Activated CD8-positive, alpha-beta memory T cell treated with anti-CD3 and anti-CD28 coated beads, Interleukin-2, amount 50 U/mL, for 24 hours (primary cell): Measurements from ENCODE around the gene FPR2.
"Not testable (repeated sequence)": the region's sequence is repeated elsewhere in the genome, so short reads cannot be mapped to it uniquely, and the experiment has no call there.

ENCODE experiments used
- DNase-seq: peaks from one replicate; pipeline ENCODE4 v3.0.0-alpha.2; 2020; ENCODE audit errors: extremely low read depth

FPR2 gene

DNA sequence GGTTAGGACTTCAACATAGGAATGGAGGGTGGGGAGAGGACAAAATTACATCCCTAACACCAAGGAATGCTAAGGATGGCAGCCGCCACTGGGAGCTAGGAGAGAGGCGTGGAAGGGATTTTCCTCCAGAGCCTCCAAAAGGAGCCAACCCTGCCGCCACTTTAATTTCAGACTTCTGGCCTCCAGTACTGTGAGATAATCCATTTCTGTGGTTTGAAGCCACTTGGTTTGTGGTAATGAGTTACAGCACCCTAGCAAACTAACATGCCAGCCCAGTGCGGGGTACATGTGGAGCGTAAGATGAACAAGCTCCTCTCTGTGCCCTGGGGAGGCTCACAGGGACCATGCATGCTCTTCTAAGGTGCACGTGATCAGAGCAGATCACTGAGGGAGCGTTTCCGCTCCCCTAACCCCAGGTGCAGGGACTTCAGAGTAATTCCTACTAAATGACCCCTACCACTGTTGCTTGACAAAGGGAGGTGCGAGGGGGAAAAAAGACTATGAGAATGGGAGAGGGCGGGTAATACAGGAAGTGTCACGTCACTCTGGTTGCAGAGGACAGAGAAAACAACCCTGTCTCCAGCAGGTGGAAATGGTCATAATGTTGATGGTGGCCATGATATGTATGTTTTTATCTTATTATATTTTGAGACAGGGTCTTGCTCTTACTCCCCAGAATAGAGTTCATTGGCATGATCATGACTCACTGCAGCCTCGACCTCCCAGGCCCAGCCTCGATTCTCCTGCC, 21.3 kb upstream of the FPR2 start:
- no peak for DNase-seq

DNA sequence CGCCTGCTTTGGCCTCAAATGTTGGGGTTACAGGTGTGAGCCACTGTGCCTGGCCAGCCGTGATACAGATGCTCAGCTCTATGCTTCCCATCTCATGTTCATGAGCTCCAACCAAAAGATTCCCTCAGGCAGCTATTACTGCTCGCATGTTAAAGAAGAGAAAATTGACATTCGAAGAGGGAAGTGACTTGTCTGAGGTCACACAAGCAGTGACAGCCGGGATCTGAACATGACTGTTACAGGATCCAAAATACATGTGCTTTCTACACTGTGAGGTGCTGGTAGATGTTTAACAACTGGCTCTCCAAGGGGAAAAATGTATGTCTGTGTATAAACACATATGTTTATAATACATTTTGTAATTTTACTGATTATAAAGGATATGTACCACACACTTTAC, 20.6 kb upstream of the FPR2 start:
- no peak for DNase-seq

DNA sequence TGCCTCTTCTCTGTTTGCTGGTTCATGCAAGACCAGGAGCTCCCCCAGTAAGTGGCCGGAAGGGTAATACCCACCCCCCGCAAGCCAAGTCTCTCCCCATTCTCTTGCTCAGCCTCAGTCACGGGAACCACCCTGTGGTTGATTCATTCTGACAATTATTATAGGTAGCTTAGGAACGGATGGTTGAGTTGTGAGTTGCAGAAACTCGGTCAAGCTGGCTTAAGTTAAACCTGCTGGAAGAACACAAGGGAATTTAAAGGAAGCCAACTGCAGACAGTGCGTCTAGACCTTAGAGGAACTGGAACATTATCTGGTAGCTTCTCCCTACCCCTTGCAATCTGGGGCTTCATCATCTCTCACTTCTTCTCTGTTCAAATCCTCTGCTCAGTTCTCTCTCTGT, 18.2 kb upstream of the FPR2 start:
- DNase-seq = no peak

DNA sequence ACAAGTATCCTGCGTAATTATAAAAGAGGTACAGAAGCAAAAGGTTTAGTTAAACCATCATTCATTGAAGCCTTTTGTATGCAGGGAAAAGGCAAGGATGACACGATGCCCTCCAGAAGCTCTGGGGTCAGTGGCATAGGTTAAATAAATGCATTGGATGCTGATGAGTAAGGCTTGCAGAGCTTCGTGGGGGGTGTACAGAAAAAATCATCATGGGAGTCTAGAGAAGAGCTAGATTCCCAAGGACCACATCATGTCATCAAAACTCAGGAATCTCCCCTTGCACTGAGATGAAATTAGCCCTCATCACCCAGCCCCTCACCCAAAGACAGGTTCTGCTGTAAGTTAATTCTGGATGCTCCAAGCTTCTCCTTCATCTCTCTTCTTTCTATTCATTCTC, 17.6 kb upstream of the FPR2 start:
- DNase-seq = no peak

DNA sequence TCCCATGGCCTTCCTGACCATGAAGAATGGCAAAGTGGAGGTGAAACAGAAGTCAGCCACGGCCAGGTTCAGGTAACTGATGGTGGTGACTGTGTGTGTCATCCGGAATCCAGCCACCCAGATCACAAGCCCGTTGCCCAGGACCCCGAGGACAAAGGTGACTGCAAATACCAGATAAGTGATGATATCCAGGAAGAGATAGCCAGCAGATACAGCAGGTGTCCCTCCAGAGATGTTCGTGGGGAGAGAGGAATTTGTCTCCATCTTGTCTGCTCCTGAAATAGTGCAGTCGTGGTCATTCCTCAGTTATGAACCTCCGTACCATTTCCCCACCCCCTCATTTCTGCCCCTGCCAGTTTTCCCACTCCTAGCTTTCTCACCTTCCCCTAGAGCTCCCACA, 14.2 kb upstream of the FPR2 start:
- DNase-seq = no peak

DNA sequence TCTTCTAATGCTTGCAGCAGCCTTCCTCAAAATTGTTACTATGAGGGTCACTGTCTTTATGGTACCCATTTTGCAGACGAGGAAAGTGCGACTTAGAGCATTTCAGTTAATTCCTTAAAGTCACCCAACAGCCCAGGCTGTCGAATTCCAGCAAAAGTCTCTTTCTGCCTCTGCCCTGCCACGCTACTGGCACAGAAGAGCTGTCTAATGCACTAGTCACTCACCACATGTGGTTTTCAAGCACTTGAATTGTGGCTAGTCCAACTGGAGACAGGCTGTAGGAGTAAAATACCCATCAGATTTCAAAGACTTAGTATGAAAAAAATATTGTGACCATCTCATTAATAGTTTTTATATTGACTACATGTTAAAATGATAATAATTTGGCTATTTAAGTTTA, 11.0 kb upstream of the FPR2 start:
- no peak for DNase-seq

DNA sequence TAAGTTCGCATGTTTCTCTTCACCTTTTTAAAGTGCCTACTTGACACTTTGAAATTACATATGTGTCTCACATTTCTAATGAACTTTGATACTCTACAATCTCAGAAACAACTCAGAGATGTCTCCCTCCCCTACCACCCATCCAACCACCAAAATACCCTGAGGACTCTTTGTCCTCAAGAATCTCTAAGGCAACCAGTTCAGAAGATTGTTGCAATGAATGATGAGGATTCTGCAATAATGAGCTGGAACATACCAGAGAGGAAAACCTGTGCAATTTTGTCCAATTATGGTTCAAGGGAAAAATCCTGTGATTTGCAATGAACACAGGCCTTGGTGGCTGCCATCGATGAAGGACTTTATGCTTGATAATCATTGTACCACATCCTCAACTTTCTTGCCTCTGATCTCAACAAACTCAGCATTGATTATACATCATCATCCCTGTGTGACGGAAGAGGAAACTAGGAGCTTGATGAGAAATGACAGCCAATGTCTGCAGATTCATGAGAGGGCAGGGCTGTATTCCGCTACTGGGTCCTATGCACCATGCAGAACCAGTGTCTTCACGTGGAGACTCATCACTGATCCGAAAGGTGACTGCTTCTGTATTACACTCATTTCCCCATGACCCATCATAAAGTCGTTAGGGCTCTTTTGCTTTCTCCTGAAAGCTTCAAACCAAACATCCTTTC, 10.4 kb upstream of the FPR2 start:
- DNase-seq = no peak

DNA sequence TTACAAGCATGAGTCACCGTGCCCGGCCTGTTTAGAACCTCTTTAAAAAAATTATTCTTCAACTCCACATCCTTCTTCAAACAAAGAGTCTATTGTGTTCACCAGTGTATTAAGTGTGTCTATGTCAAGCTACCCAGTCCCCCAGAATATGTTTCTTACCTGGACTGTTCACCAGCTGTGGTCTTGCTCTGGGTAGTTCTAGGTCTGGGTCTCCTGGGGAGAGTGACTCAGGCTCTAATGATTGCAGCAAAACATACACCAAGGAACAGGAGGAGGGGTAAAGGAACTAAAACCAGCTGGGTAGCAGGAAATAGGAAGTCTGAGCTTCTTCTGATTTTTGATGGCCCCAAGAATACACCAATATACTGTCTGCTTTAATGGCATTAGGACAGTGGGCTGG, 9.3 kb upstream of the FPR2 start, which contains the start of gene FPR1:
FPR1 (minus strand) TSS at position 224 of the 400 bp plus-strand sequence. CDS start 4,884 bp downstream, outside the sequence.
- no peak for DNase-seq

DNA sequence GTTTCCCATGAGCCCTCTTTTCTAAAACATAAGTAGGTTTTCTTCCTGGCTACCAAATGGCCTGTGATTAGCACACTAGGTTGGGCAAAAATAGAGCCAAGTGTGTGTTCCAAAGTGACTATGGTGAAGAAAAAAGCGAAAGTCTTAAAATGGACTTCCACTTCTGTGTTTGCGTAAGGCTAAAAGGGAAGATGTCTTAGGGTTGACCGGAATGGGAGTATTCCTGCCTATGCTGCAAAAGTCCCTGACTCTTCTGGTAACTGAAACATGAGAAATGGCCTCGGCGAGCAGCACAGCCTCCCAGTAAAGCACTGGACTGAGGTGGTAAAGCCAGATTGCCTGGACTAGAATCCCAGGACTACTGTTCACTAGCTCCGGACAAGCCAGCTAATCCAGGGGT, 6.9 kb upstream of the FPR2 start:
- no peak for DNase-seq

DNA sequence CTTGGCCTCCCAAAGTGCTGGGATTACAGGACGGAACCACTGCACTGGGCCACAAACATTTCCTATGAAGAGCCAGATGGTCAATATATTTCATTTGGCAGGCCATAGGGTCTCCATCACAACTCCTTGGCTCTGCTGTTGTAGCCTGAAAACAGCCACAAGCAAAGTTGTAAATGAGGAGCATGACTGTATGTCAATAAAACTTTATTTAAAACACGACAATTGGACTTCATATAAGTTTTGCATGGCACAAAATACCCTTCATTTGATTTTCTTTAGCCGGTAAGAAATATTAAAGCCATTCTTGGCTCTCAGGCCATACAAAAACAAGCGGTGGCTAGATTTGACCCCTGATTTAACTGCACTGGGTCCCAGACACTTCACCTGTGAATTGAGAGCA, 6.2 kb upstream of the FPR2 start:
- no peak for DNase-seq

DNA sequence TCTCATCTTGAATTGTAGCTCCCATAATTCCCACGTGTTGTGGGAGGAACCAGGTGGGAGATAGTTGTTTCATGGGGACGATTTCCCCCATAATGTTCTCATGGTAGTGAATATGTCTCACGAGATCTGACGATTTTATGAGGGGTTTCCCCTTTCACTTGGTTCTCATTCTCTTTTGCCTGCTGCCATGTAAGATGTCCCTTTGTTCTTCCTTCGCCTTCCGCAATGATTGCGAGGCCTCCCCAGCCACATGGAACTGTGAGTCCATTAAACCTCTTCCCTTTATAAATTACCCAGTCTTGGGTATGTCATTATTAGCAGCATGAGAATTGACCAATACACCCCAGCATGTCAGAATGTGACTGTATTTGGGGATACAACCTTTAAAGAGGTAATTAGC, 5.4 kb upstream of the FPR2 start:
- no peak for DNase-seq

DNA sequence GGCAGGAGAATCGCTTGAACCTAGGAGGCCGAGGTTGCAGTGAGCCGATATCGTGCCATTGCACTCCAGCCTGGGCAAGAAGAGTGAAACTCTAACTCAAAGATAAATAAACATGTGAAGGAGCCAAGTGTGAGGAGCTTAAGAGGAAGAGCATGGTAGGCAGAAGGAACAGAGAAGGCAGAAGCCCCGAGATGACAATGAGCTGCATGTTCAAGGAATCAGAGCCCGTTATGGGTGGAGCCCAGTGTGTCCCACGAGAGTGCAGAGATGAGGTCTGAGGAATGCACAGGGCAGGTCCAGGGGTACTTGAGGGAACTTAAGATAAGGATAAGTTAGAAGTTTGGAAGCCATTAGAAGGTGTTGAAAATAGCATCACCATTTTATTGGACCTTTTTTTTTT, 716 bp downstream of the FPR2 start:
- DNase-seq = no peak

DNA sequence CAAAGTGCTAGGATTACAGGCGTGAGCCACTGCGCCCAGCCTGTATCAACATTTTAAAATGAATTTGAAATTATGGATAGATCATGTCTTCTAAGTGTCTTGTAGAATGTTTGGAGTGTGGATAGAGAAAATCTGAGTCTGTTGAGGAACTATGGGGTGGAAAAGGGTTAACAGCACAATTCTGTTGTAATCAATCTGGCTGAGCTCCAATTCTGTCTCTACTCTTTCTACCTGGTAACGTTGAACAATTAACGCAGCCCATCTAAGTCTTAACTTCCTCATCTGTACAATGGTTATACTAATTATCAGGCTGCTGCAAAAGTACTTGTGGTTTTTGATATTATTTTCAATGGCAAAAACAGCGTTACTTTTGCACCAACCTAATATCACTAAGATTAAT, 4.1 kb downstream of the FPR2 start:
- DNase-seq = no peak

DNA sequence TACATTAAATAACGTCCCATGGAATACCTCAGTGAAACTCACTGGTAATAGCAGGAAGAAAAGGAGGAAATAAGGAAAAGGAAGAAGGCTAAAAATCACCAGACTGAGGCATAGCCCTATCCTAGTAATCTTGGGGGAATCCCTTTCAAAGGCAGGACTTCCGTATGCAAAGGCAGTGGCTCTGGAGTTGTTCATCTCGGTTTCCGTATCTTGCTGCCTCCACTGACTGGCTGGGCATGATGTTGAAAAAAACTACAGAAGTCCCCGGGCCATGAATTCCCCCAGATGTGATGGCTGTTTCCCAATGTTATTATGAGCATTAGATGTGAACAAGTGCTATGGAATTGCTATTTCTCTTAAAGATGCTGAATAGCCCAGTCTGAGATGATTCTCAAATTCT, 5.5 kb downstream of the FPR2 start:
- DNase-seq = no peak

DNA sequence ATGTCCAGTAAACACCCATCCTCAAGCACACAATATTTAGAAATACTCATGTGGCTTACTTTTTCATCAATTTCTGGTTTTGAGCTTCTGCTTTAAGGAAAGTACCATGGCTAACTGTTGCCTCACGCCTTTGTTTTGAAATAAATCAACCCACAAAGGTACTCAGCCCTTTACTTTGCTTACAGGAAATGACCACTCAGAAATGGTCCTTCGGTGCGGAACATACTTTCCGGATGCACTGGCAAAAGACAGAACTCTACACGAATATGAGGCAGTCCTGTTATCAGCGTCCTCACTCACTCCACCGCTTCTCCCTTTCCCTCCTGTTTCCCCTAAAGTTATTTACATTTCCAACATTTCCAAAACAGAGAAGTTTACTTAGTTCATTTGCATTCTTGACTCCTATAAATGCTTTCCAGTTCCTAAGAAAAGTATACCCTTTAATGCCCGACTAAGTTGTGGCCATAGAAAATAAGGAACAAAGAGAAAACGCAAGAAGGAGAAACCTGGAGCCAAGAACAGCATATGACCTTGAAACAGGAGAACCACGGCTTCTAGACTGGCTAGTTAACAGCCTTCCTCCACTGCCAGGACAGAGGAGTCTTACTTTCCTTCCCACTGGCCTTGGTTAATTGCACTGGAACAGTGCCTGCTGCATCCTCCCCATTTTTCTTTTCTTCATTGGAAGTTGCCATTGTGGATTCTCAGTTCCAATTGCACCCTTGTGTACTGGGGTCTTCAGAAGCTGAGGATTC, 10.6 kb downstream of the FPR2 start:
- no peak for DNase-seq

DNA sequence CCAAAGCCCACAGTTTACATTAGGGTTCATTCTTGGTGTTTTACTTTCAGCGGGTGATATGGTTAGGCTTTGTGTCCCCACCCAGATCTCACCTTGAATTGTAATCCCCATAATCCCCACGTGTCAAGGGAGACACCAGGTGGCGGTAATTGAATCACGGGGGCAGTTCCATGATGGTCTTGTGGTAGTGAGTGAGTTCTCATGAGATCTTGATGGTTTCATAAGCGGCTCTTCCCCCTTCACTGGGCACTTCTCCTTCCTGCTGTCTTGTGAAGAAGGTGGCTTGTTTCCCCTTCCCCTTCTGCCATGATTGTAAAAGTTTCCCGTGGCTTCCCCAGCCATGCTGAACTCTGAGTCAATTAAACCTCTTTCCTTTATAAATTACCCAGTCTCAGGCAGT, 12.0 kb downstream of the FPR2 start:
- no peak for DNase-seq

DNA sequence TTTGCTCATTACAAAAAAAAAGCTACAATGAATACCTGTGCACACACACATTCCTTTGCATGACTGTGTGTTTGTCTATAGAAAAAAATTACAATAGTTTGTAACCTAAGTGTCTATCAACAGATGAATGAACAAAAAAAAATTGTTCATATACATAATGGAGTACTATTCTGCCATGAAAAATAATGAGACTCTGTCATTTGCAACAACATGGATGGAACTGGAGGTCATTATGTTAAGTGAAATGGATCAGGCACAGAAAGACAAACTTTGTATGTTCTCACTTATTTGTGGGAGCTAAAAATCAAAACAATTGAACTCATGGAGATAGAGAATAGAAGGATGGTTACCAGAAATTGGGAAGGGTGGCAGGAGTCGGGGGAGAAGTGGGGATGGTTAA, 15.6 kb downstream of the FPR2 start:
- DNase-seq = not testable (repeated sequence)

DNA sequence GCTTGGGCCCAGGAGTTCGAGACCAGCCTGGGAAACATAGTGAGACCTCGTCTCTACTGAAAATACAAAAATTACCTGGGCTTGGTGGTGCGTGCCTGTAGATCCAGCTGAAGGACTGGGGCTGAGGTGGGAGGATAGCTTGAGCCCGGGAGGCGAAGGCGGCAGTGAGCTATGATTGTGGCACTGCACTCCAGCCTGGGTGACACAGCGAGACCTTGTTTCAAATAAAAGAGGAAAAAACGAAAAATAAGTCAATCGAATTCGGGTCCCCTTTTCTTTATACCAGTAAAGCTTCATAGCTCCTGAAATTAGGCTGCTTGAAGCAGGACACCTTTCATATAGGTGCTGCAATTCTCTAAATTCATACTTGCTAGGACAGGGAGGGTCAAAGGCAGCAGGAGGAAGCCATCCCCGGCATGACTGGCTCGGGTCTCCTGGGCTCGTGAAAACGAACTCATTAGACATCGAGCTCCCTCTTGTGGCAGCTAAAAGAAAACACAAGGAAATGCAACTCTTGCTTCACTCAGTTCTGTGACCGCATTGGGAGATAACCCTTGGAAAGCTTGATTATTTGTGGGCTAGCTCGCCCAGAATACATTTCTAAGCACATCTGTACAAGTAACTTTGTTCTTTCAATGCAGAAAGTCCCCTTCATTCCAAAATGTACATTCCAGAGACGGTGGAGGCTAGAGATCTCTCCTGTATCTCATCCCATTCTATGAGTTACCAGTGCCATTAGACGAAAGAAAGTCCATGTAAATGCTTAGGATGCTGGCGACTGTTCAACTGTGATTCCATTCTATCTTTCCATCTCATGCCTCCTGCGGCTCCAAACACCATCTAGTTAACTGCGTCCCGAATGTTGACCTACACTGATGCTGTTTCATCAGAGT, 16.8 kb downstream of the FPR2 start:
- peak; percentile 2 for DNase-seq

DNA sequence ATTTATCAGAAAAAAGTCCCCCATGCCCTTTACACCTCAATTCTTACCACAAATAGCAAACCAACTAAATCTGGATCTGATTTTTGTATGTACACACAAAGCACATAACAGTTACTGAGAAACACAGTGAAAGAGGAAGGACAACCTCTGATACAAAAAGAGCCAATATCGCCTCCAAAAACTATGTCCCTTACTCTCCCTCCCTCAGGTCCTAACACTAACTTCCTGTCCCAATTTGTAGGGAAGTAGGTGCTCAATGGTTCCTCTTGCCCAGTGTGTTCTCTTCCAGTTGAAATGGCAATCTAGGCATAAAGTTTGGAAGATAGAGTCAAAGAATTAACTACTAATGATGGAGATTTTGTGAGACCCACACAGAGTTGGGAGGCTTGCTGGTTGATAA, 18.2 kb downstream of the FPR2 start:
- DNase-seq = no peak

DNA sequence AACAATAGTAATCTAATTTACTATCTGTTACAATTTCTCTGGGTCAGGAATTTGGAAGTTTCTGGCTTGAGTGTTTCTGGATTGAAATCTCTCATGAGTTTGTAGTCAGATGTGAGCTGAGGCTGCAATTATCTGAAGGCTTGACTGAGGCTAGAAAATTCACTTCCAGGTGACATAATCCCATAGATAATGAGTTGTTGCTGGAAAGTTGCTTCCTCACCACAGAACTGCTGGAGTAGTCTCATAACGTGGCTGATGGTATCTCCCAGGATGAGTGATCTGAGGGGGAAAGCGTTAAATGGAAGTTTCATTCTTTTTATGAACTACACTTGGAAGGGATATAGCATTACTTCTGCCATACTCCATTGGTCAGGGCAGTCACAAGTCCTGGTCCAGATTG, 18.7 kb downstream of the FPR2 start:
- no peak for DNase-seq

DNA sequence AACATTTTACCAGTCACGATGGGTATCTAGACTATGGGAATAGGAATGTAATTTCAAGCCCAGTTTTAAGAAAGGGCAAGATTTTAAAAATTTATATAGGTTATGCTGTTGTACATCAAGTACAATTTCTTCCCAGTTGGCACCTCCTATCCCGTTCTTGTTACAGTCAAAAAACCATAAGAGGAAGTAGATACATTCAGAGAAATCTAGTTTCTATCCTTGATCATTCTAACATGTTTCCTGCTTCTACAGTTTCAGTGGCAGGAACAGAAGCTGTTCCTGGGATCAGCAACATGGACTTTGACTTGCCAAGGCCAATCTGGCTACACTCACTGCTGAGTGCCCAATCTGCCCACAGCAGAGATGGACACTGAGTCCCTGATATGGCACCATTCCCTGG, 19.3 kb downstream of the FPR2 start:
- no peak for DNase-seq

DNA sequence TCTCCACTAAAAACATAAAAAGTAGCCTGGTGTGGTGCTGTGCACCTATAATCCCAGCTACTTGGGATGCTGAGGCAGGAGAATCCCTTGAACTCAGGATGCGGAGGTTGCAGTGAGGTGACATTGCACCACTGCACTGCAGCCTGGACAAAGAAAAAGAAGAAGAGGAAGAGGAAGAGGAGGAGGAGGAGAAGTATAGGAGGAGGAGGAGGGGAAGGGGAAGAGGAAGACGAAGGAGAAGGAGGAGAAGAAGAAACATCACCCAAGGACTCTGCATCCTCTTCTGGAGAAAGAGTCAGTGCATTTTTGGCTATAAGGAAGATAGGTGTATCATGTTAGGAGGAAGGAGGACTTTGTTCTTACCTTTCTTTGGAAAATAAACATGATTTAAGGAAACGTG, 21.0 kb downstream of the FPR2 start:
- no peak for DNase-seq
